GM23338 (cell line): ENCODE measurements around the gene KLF11. TPM values are rescaled to one million over a fixed set of nuclear protein-coding genes. Genes with fewer than 3 reads are reported as not detected.

ENCODE experiments used
- ATAC-seq: fragments of 200-7000 bp; cut with Tn5 transposase; 3 replicates; pipeline ENCODE4 v1.9.1; 2020
- DNase-seq: peaks from one replicate; pipeline ENCODE4 v3.0.0-alpha.2; 2015; ENCODE audit warnings: low spot score
- H2AFZ ChIP-seq: fragments of 200-600 bp; sonication (generic); 2 replicates; pipeline ENCODE4 v1.8.0; 2016; ENCODE audit warnings: antibody characterized with exemption, mild to moderate bottlenecking, moderate library complexity
- H3F3A ChIP-seq: fragments of 200-600 bp; sonication (generic); replicated peaks from 2 replicates; pipeline ENCODE4 v1.8.0; 2017; ENCODE audit warnings: antibody characterized with exemption, mixed run types, low read depth
- H3K27ac ChIP-seq: fragments of 200-600 bp; sonication (generic); 2 replicates; pipeline ENCODE4 v1.6.1; 2016; ENCODE audit warnings: low read depth
- H3K27me3 ChIP-seq: fragments of 200-600 bp; sonication (generic); 2 replicates; pipeline ENCODE4 v1.8.0; 2016; ENCODE audit warnings: mild to moderate bottlenecking, mixed run types, moderate library complexity; ENCODE audit not compliant: insufficient read depth
- H3K36me3 ChIP-seq: fragments of 200-600 bp; sonication (generic); 2 replicates; pipeline ENCODE4 v1.8.0; 2016; ENCODE audit warnings: mild to moderate bottlenecking; ENCODE audit not compliant: insufficient read depth
- H3K4me1 ChIP-seq: fragments of 200-600 bp; sonication (generic); 2 replicates; pipeline ENCODE4 v1.8.0; 2016; ENCODE audit warnings: mild to moderate bottlenecking, moderate library complexity; ENCODE audit not compliant: insufficient read depth
- H3K4me2 ChIP-seq: fragments of 200-600 bp; sonication (generic); 2 replicates; pipeline ENCODE4 v1.7.1; 2017; ENCODE audit warnings: mixed run types
- H3K4me3 ChIP-seq: fragments of 200-600 bp; sonication (generic); 2 replicates; pipeline ENCODE4 v1.6.1; 2016; ENCODE audit warnings: mixed run types
- H3K79me2 ChIP-seq: fragments of 200-600 bp; sonication (generic); replicated peaks from 2 replicates; pipeline ENCODE4 v1.8.0; 2017; ENCODE audit warnings: mild to moderate bottlenecking; ENCODE audit not compliant: insufficient read depth
- H3K9me2 ChIP-seq: fragments of 200-600 bp; sonication (generic); 2 replicates; pipeline ENCODE4 v1.8.0; 2017; ENCODE audit not compliant: insufficient read depth
- H4K20me1 ChIP-seq: fragments of 200-600 bp; sonication (generic); replicated peaks from 2 replicates; pipeline ENCODE4 v1.8.0; 2017; ENCODE audit warnings: mild to moderate bottlenecking; ENCODE audit not compliant: insufficient read depth
- H3K27ac Mint-ChIP-seq: 2 replicates; pipeline ENCODE4 v1.8.0; 2020; ENCODE audit warnings: inconsistent platforms, mild to moderate bottlenecking, moderate library complexity, mixed read lengths
- H3K27me3 Mint-ChIP-seq: 3 replicates; pipeline ENCODE4 v1.8.0; 2022; ENCODE audit warnings: low read depth, mild to moderate bottlenecking, moderate library complexity, mixed read lengths, inconsistent platforms; ENCODE audit not compliant: insufficient read depth, poor library complexity
- H3K36me3 Mint-ChIP-seq: 3 replicates; pipeline ENCODE4 v1.8.0; 2021; ENCODE audit warnings: low read depth, mild to moderate bottlenecking, inconsistent platforms, moderate library complexity, mixed read lengths
- H3K4me1 Mint-ChIP-seq: 3 replicates; pipeline ENCODE4 v1.8.0; 2020; ENCODE audit warnings: mild to moderate bottlenecking, inconsistent platforms, mixed read lengths
- H3K4me3 Mint-ChIP-seq: 3 replicates; pipeline ENCODE4 v1.8.0; 2021; ENCODE audit warnings: moderate library complexity, mild to moderate bottlenecking, inconsistent platforms, mixed read lengths
- H3K9me3 Mint-ChIP-seq: 3 replicates; pipeline ENCODE4 v1.8.0; 2020; ENCODE audit warnings: moderate library complexity, mild to moderate bottlenecking, inconsistent platforms, mixed read lengths
- CREB1 ChIP-seq: fragments of 250-450 bp; sonication (Bioruptor Pico); IDR thresholded peaks from 2 replicates; pipeline ENCODE4 v1.5.0; 2020; ENCODE audit warnings: low read depth, mild to moderate bottlenecking, moderate library complexity
- NANOG ChIP-seq: IDR thresholded peaks from 2 replicates; pipeline ENCODE4 v1.6.1; 2016; ENCODE audit warnings: antibody characterized with exemption, borderline replicate concordance
- POLR2AphosphoS5 ChIP-seq: IDR thresholded peaks from 2 replicates; pipeline ENCODE4 v1.6.1; 2016; ENCODE audit warnings: antibody characterized with exemption, low read depth
- STAT1 ChIP-seq: IDR thresholded peaks from one replicate; pipeline ENCODE4 v1.6.1; 2016; ENCODE audit warnings: antibody characterized with exemption; ENCODE audit not compliant: unreplicated experiment
- ZNF114 ChIP-seq: fragments of 250-450 bp; sonication (Bioruptor Pico); IDR thresholded peaks from 2 replicates; pipeline ENCODE4 v1.5.0; 2020; ENCODE audit warnings: mild to moderate bottlenecking, moderate library complexity
- ZNF331 ChIP-seq: fragments of 250-450 bp; sonication (Bioruptor Pico); IDR thresholded peaks from 2 replicates; pipeline ENCODE4 v1.5.0; 2020; ENCODE audit warnings: low read depth, mild to moderate bottlenecking, moderate library complexity
- polyA plus RNA-seq: library from polyadenylated mRNA; unstranded; fragments of >200 nt; fragmentation: Nextera tagmentation; extraction: Ambion mirVana; gene quantifications from 2 replicates; pipeline ENCODE4 v1.2.1, GENCODE V29; 2016
- total RNA-seq: library from RNA; depleted of rRNA; stranded (reverse); fragments of >200 nt; shearing (Covaris generic); gene quantifications from 2 replicates; pipeline ENCODE4 v1.2.3, GENCODE V29; 2014
- TF ChIP-seq, protein P1 (sequence below): fragments of 250-450 bp; sonication (Bioruptor Pico); IDR thresholded peaks from 2 replicates; pipeline ENCODE4 v1.5.0; 2020; ENCODE audit warnings: mild to moderate bottlenecking, moderate library complexity
- TF ChIP-seq, protein P2 (sequence below): IDR thresholded peaks from 2 replicates; pipeline ENCODE4 v1.6.1; 2016; ENCODE audit warnings: antibody characterized with exemption
- TF ChIP-seq, protein P3 (sequence below): IDR thresholded peaks from one replicate; pipeline ENCODE4 v1.6.1; 2018; ENCODE audit warnings: antibody characterized with exemption; ENCODE audit not compliant: unreplicated experiment
- TF ChIP-seq, protein P4 (sequence below), 2 experiments: fragments of 200-600 bp in 1 of 2; sonication (generic) in 1 of 2; conservative IDR thresholded peaks; 2 replicates each; pipeline versions ENCODE4 v1.5.1 to v1.6.1; 2016 to 2017; ENCODE audit warnings: antibody characterized with exemption in 2 of 2, low read depth in 2 of 2, mild to moderate bottlenecking in 2 of 2, moderate library complexity in 1 of 2

KLF11 gene
- total and polyA plus RNA-seq, 2 experiments from 2014 or later, result 1.4 to 5.6 TPM

DNA sequence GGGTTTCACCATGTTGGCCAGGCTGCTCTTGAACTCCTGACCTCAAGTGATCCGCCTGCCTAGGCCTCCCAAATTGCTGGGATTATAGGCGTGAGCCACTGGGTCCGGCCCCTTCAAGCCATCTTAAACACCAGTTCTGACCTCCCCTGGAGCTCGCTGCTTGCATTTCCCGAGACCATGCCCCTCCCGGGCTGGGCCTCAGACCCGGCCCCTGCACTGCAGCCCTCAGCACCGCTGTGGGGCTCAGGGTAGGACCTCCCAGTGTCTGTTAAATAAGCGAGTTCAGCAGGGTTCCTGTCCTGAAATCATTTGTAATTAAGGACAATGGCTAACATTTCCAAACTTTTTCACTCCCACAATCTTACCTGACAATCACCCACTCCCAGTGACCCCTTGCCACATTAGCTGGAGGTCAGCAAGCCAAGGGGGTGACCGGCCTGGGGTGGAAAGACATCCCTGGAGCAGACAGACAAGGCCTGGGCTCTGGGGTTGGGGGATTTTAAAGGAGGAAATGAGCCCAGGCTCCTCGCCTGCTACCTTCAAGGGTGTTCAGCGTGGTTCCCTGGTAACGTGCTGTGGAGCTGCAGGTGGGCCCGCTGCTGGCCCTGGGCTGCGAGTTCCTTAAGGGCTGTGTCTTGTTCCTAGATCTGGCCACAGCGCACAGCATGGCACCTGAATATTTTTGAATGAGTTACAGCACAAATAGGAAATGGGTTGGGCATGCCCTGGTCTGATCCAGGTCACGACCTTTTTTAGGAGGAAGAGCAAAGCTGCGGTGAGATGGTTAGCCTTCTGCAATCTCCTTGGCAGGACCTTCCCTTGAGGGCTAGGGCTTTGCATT is 21.8 kb downstream of the KLF11 start (continued):
- TF ChIP-seq, protein P1, sequence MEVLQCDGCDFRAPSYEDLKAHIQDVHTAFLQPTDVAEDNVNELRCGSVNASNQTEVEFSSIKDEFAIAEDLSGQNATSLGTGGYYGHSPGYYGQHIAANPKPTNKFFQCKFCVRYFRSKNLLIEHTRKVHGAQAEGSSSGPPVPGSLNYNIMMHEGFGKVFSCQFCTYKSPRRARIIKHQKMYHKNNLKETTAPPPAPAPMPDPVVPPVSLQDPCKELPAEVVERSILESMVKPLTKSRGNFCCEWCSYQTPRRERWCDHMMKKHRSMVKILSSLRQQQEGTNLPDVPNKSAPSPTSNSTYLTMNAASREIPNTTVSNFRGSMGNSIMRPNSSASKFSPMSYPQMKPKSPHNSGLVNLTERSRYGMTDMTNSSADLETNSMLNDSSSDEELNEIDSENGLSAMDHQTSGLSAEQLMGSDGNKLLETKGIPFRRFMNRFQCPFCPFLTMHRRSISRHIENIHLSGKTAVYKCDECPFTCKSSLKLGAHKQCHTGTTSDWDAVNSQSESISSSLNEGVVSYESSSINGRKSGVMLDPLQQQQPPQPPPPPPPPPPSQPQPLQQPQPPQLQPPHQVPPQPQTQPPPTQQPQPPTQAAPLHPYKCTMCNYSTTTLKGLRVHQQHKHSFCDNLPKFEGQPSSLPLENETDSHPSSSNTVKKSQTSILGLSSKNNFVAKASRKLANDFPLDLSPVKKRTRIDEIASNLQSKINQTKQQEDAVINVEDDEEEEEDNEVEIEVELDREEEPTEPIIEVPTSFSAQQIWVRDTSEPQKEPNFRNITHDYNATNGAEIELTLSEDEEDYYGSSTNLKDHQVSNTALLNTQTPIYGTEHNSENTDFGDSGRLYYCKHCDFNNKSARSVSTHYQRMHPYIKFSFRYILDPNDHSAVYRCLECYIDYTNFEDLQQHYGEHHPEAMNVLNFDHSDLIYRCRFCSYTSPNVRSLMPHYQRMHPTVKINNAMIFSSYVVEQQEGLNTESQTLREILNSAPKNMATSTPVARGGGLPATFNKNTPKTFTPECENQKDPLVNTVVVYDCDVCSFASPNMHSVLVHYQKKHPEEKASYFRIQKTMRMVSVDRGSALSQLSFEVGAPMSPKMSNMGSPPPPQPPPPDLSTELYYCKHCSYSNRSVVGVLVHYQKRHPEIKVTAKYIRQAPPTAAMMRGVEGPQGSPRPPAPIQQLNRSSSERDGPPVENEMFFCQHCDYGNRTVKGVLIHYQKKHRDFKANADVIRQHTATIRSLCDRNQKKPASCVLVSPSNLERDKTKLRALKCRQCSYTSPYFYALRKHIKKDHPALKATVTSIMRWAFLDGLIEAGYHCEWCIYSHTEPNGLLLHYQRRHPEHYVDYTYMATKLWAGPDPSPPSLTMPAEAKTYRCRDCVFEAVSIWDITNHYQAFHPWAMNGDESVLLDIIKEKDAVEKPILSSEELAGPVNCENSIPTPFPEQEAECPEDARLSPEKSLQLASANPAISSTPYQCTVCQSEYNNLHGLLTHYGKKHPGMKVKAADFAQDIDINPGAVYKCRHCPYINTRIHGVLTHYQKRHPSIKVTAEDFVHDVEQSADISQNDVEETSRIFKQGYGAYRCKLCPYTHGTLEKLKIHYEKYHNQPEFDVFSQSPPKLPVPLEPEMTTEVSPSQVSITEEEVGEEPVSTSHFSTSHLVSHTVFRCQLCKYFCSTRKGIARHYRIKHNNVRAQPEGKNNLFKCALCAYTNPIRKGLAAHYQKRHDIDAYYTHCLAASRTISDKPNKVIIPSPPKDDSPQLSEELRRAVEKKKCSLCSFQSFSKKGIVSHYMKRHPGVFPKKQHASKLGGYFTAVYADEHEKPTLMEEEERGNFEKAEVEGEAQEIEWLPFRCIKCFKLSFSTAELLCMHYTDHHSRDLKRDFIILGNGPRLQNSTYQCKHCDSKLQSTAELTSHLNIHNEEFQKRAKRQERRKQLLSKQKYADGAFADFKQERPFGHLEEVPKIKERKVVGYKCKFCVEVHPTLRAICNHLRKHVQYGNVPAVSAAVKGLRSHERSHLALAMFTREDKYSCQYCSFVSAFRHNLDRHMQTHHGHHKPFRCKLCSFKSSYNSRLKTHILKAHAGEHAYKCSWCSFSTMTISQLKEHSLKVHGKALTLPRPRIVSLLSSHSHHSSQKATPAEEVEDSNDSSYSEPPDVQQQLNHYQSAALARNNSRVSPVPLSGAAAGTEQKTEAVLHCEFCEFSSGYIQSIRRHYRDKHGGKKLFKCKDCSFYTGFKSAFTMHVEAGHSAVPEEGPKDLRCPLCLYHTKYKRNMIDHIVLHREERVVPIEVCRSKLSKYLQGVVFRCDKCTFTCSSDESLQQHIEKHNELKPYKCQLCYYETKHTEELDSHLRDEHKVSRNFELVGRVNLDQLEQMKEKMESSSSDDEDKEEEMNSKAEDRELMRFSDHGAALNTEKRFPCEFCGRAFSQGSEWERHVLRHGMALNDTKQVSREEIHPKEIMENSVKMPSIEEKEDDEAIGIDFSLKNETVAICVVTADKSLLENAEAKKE (CRISPR knock-in tag), result no peak
- TF ChIP-seq ZNF331 (CRISPR knock-in tag) (no peak), STAT1 (no peak), NANOG (no peak)
- TF ChIP-seq, protein P2, sequence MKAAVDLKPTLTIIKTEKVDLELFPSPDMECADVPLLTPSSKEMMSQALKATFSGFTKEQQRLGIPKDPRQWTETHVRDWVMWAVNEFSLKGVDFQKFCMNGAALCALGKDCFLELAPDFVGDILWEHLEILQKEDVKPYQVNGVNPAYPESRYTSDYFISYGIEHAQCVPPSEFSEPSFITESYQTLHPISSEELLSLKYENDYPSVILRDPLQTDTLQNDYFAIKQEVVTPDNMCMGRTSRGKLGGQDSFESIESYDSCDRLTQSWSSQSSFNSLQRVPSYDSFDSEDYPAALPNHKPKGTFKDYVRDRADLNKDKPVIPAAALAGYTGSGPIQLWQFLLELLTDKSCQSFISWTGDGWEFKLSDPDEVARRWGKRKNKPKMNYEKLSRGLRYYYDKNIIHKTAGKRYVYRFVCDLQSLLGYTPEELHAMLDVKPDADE, result no peak

DNA sequence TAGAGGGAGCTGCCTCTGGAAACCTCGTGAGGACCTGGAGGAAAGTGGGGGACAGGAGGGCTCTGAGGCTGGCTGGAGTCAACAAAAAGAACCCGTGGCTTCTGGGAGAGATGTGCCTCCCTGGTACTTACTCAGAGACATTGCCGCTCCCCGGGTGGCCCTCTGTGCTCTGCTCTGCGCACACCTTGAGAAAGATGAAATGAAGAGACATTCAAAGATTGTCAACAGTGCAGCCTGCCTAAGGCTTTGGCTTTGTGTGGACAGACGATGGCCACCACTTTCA is 22.4 kb downstream of the KLF11 start:
- no peak for ATAC-seq
- Mint-ChIP-seq H3K4me3 (no peak overlapping the region), H3K4me1 (peaks cover 10% of the 10 kb centered on the region), H3K27ac (no peak overlapping the region), H3K36me3 (peaks cover 4% of the 10 kb centered on the region; the same call in 1 of the 3 replicates), H3K27me3 (peaks cover 6% of the 10 kb centered on the region), H3K9me3 (peaks cover 10% of the 10 kb centered on the region; the same call in 2 of the 3 replicates)
- Histone ChIP-seq H3K79me2 (no peaks in the 10 kb centered on the region), H3K36me3 (no peaks in the 10 kb centered on the region), H3K9me2 (no peaks in the 10 kb centered on the region), H3K4me3 (no peak overlapping the region), H4K20me1 (no peaks in the 10 kb centered on the region), H3F3A (no peaks in the 10 kb centered on the region), H3K4me2 (no peak overlapping the region), H3K27me3 (no peaks in the 10 kb centered on the region), H3K27ac (no peak overlapping the region), H3K4me1 (no peaks in the 10 kb centered on the region; the same call in 1 of the 2 replicates), H2AFZ (no peak overlapping the region)
- DNase-seq, result no peak
- TF ChIP-seq, protein P3, sequence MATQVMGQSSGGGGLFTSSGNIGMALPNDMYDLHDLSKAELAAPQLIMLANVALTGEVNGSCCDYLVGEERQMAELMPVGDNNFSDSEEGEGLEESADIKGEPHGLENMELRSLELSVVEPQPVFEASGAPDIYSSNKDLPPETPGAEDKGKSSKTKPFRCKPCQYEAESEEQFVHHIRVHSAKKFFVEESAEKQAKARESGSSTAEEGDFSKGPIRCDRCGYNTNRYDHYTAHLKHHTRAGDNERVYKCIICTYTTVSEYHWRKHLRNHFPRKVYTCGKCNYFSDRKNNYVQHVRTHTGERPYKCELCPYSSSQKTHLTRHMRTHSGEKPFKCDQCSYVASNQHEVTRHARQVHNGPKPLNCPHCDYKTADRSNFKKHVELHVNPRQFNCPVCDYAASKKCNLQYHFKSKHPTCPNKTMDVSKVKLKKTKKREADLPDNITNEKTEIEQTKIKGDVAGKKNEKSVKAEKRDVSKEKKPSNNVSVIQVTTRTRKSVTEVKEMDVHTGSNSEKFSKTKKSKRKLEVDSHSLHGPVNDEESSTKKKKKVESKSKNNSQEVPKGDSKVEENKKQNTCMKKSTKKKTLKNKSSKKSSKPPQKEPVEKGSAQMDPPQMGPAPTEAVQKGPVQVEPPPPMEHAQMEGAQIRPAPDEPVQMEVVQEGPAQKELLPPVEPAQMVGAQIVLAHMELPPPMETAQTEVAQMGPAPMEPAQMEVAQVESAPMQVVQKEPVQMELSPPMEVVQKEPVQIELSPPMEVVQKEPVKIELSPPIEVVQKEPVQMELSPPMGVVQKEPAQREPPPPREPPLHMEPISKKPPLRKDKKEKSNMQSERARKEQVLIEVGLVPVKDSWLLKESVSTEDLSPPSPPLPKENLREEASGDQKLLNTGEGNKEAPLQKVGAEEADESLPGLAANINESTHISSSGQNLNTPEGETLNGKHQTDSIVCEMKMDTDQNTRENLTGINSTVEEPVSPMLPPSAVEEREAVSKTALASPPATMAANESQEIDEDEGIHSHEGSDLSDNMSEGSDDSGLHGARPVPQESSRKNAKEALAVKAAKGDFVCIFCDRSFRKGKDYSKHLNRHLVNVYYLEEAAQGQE, result no peak
- TF ChIP-seq, protein P4, sequence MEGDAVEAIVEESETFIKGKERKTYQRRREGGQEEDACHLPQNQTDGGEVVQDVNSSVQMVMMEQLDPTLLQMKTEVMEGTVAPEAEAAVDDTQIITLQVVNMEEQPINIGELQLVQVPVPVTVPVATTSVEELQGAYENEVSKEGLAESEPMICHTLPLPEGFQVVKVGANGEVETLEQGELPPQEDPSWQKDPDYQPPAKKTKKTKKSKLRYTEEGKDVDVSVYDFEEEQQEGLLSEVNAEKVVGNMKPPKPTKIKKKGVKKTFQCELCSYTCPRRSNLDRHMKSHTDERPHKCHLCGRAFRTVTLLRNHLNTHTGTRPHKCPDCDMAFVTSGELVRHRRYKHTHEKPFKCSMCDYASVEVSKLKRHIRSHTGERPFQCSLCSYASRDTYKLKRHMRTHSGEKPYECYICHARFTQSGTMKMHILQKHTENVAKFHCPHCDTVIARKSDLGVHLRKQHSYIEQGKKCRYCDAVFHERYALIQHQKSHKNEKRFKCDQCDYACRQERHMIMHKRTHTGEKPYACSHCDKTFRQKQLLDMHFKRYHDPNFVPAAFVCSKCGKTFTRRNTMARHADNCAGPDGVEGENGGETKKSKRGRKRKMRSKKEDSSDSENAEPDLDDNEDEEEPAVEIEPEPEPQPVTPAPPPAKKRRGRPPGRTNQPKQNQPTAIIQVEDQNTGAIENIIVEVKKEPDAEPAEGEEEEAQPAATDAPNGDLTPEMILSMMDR (conservative IDR thresholded peaks at IDR 0.05; ENCODE audit: low read depth in 2 of 2), result no peak
- no peak for TF ChIP-seq ZNF114 (CRISPR knock-in tag)
- no peak for TF ChIP-seq CREB1 (CRISPR knock-in tag)
- TF ChIP-seq ZNF331 (CRISPR knock-in tag), result no peak
- TF ChIP-seq STAT1, result no peak
- no peak for TF ChIP-seq NANOG
- TF ChIP-seq POLR2AphosphoS5, result no peak
